KBM-7 (cell line): ENCODE measurements around the gene BMPR2.

Experiments
- DNase-seq: peaks from one replicate; pipeline ENCODE4 v3.0.0-alpha.2; 2015
- in situ Hi-C: fragments of 300-500 bp; cut with MboI; formaldehyde crosslinking; loops from 2 replicates; pipeline ENCODE4 v1.14.3; 2020; ENCODE audit warnings: low sequenced_read_pairs, low pct_unique_long_range_greater_than_20kb, mixed read lengths

Gene BMPR2

GRCh38 chr2:202613479-202613878, 237.4 kb downstream of the BMPR2 start:
- no peak for DNase-seq
- in situ Hi-C loops = no loop called here
